HepG2 (cell line): ENCODE data around the gene NRIP2. TPM values are rescaled to one million over a fixed set of nuclear protein-coding genes. Genes with fewer than 3 reads are reported as not detected.
A peak's percentile ranks its signal among the peaks of the same experiment; 100 is the strongest.

ENCODE experiments used
- ATAC-seq: fragments of 200-7000 bp; cut with Tn5 transposase; 3 replicates; pipeline ENCODE4 v1.9.1; 2020; ENCODE audit warnings: mild to moderate bottlenecking, moderate library complexity
- BruUV-seq: library from RNA; stranded (reverse); fragments of 400-500 nt; replicated peaks from 2 replicates; lab custom pipeline; 2021; lab: Mats Ljungman, UMichigan
- CTCF ChIA-PET: fragments of 300-600 bp; formaldehyde crosslinking; extraction: SDS; loops from one replicate; lab custom pipeline; 2021; ENCODE audit warnings: low total read pairs, inconsistent platforms, low intra/inter-chr PET ratio; lab: Yijun Ruan, JAX
- POLR2A ChIA-PET: fragments of 350-600 bp; sonication (Branson Sonifier 250); formaldehyde crosslinking; loops from one replicate; lab custom pipeline; 2020; ENCODE audit warnings: antibody characterized with exemption, inconsistent platforms; lab: Yijun Ruan, JAX
- DNase-seq: peaks from one replicate; pipeline ENCODE4 v3.0.0-alpha.2; 2015; ENCODE audit warnings: low spot score
- FAIRE-seq: peaks from 3 replicates; lab custom pipeline; 2011; peaks lifted over from hg19 to GRCh38; lab: Jason Lieb, UNC
- H2AFZ ChIP-seq: one replicate; pipeline ENCODE4 v1.6.1; 2011; ENCODE audit warnings: low read length, inconsistent platforms
- H3K27ac ChIP-seq: fragments of 300-600 bp; 3 replicates; pipeline ENCODE4 v1.8.0; 2011; ENCODE audit warnings: mixed run types, mild to moderate bottlenecking, mixed read lengths, low read length, inconsistent platforms; ENCODE audit not compliant: insufficient read depth; ENCODE audit errors: extremely low read length
- H3K27me3 ChIP-seq, 2 experiments: fragments of 200-600 bp in 1 of 2; 2 replicates in 1 of 2; 3 replicates in 1 of 2; pipeline versions ENCODE4 v1.6.0 to v1.8.0; 2011; ENCODE audit warnings: low read length in 2 of 2, mild to moderate bottlenecking in 2 of 2, moderate library complexity in 2 of 2, inconsistent platforms in 1 of 2; ENCODE audit not compliant: insufficient read depth in 2 of 2, control insufficient read depth in 1 of 2
- H3K36me3 ChIP-seq, 2 experiments: fragments of 200-600 bp in 1 of 2; replicated peaks in 1 of 2; 2 replicates in 1 of 2; 3 replicates in 1 of 2; pipeline versions ENCODE4 v1.5.1 to v1.8.0; 2011; ENCODE audit warnings: low read length in 2 of 2, inconsistent platforms in 1 of 2; ENCODE audit not compliant: insufficient read depth in 2 of 2, control insufficient read depth in 1 of 2
- H3K4me1 ChIP-seq: 2 replicates; pipeline ENCODE4 v1.5.1; 2012; ENCODE audit warnings: low read length, inconsistent platforms; ENCODE audit not compliant: insufficient read depth
- H3K4me2 ChIP-seq: 2 replicates; pipeline ENCODE4 v1.6.0; 2011; ENCODE audit warnings: low read depth, low read length, inconsistent platforms
- H3K4me3 ChIP-seq, 3 experiments: fragments of 200-600 bp in 1 of 3; sonication (generic), shearing (Covaris generic) in 1 of 3; replicated peaks in 1 of 3; 2 replicates each; pipeline ENCODE4 v1.5.1; 2011 to 2016; ENCODE audit warnings: low read length in 3 of 3, inconsistent platforms in 2 of 3, low read depth in 2 of 3, mild to moderate bottlenecking in 2 of 3, control low read depth in 1 of 3, mixed read lengths in 1 of 3; ENCODE audit not compliant: insufficient read depth in 1 of 3
- H3K79me2 ChIP-seq: one replicate; pipeline ENCODE4 v1.6.1; 2011; ENCODE audit warnings: low read length, inconsistent platforms; ENCODE audit not compliant: insufficient read depth
- H3K9ac ChIP-seq: 2 replicates; pipeline ENCODE4 v1.6.0; 2011; ENCODE audit warnings: mild to moderate bottlenecking, low read depth, low read length, inconsistent platforms; ENCODE audit not compliant: insufficient read depth
- H3K9me3 ChIP-seq: 2 replicates; pipeline ENCODE4 v1.5.1; 2012; ENCODE audit warnings: mild to moderate bottlenecking, low read length
- H4K20me1 ChIP-seq: 2 replicates; pipeline ENCODE4 v1.6.0; 2011; ENCODE audit warnings: inconsistent platforms, mild to moderate bottlenecking, low read length, moderate library complexity; ENCODE audit not compliant: insufficient read depth
- ASH2L ChIP-seq: fragments of 300-600, 200-600 bp; sonication (generic); IDR thresholded peaks from 2 replicates; pipeline ENCODE4 v1.7.0; 2017; ENCODE audit warnings: low read depth, mild to moderate bottlenecking, moderate library complexity, mixed read lengths, low read length; ENCODE audit not compliant: insufficient read length
- FOXA1 ChIP-seq, 2 experiments: fragments of 450-650 bp in 1 of 2; sonication (generic) in 1 of 2; formaldehyde crosslinking in 1 of 2; IDR thresholded peaks; 2 replicates each; pipeline versions ENCODE4 v1.4.0 to v1.6.1; 2016 to 2020; ENCODE audit warnings: missing genetic modification reagents in 1 of 2
- GFI1 ChIP-seq: sonication (generic); formaldehyde crosslinking; IDR thresholded peaks from 2 replicates; pipeline ENCODE4 v1.5.0; 2020; ENCODE audit warnings: missing genetic modification reagents, mild to moderate bottlenecking, borderline replicate concordance
- KDM2A ChIP-seq: sonication (generic); formaldehyde crosslinking; IDR thresholded peaks from 2 replicates; pipeline ENCODE4 v1.4.0; 2020; ENCODE audit warnings: low read depth, missing genetic modification reagents, borderline replicate concordance
- MED13 ChIP-seq: sonication (generic); formaldehyde crosslinking; IDR thresholded peaks from 2 replicates; pipeline ENCODE4 v1.5.0; 2020; ENCODE audit warnings: missing genetic modification reagents
- NCOA2 ChIP-seq: sonication (generic); formaldehyde crosslinking; IDR thresholded peaks from 2 replicates; pipeline ENCODE4 v1.8.0; 2022; ENCODE audit warnings: inconsistent platforms
- NR2F1 ChIP-seq, 2 experiments: fragments of 450-650 bp in 1 of 2; formaldehyde crosslinking in 1 of 2; IDR thresholded peaks; 2 replicates each; pipeline versions ENCODE4 v1.5.0 to v1.6.1; 2016 to 2020; ENCODE audit warnings: mild to moderate bottlenecking in 1 of 2, missing compliant biosample characterization in 1 of 2, missing genetic modification reagents in 1 of 2, moderate library complexity in 1 of 2
- NRL ChIP-seq: sonication (generic); formaldehyde crosslinking; IDR thresholded peaks from 2 replicates; pipeline ENCODE4 v1.5.0; 2020; ENCODE audit warnings: missing genetic modification reagents, mild to moderate bottlenecking, moderate library complexity, borderline replicate concordance
- RFXAP ChIP-seq: sonication (generic); formaldehyde crosslinking; IDR thresholded peaks from 2 replicates; pipeline ENCODE4 v1.4.0; 2020; ENCODE audit warnings: missing genetic modification reagents, borderline replicate concordance
- RNF2 ChIP-seq: fragments of 450-650 bp; conservative IDR thresholded peaks from 2 replicates; pipeline ENCODE4 v1.6.1; 2016; ENCODE audit warnings: low read depth
- ZC3H13 ChIP-seq: sonication (generic); formaldehyde crosslinking; IDR thresholded peaks from 2 replicates; pipeline ENCODE4 v1.8.1; 2023; ENCODE audit warnings: mild to moderate bottlenecking, missing genetic modification reagents, moderate library complexity
- ZMAT3 ChIP-seq: sonication (generic); formaldehyde crosslinking; conservative IDR thresholded peaks from 2 replicates; pipeline ENCODE4 v1.7.0; 2021; ENCODE audit warnings: missing genetic modification reagents
- ZNF251 ChIP-seq: sonication (generic); formaldehyde crosslinking; IDR thresholded peaks from 2 replicates; pipeline ENCODE4 v1.9.0; 2021; ENCODE audit warnings: mild to moderate bottlenecking, missing genetic modification reagents
- ZNF260 ChIP-seq: sonication (generic); formaldehyde crosslinking; IDR thresholded peaks from 2 replicates; pipeline ENCODE4 v1.4.0; 2020; ENCODE audit warnings: missing genetic modification reagents, low read depth, mild to moderate bottlenecking, borderline replicate concordance
- ZNF329 ChIP-seq: sonication (generic); formaldehyde crosslinking; IDR thresholded peaks from 2 replicates; pipeline ENCODE4 v1.9.0; 2021; ENCODE audit warnings: low read depth, mild to moderate bottlenecking, missing genetic modification reagents
- ZNF616 ChIP-seq: sonication (generic); formaldehyde crosslinking; IDR thresholded peaks from 2 replicates; pipeline ENCODE4 v1.5.0; 2020; ENCODE audit warnings: low read depth, mild to moderate bottlenecking, missing genetic modification reagents
- ZNF704 ChIP-seq: sonication (generic); formaldehyde crosslinking; IDR thresholded peaks from 2 replicates; pipeline ENCODE4 v1.8.1; 2023; ENCODE audit warnings: mild to moderate bottlenecking, inconsistent platforms, moderate library complexity, missing genetic modification reagents, borderline replicate concordance
- ZNF790 ChIP-seq: sonication (generic); formaldehyde crosslinking; IDR thresholded peaks from 2 replicates; pipeline ENCODE4 v1.8.0; 2022; ENCODE audit warnings: missing genetic modification reagents, mild to moderate bottlenecking, borderline replicate concordance
- WGBS: methylation state at CpG from one replicate; pipeline ENCODE4 v1.1.6; 2017; ENCODE audit warnings: low lambda C conversion rate; 5-methylcytosine and 5-hydroxymethylcytosine counted together
- in situ Hi-C: cut with HindIII; loops from 2 replicates; pipeline ENCODE4 v1.10.0; 2017; ENCODE audit warnings: low pct_unique_long_range_greater_than_20kb; ENCODE audit not compliant: extremely low pct_ligation_motif_present
- intact Hi-C: fragments of 100-400 bp; cut with micrococcal nuclease; formaldehyde crosslinking; loops from one replicate; pipeline ENCODE4 v1.10.0; 2022; ENCODE audit not compliant: unreplicated experiment
- polyA plus RNA-seq, 8 experiments: library from polyadenylated mRNA; depleted of rRNA in 3 of 8; stranded (reverse) in 7 of 8; unstranded in 1 of 8; fragments of >200 nt; fragmentation: Illumina TruSeq in 4 of 8; extraction: Trizol in 4 of 8; gene quantifications; 2 replicates each; pipeline versions ENCODE4 v1.2.1 to v1.2.3, GENCODE V29; 2011 to 2016; ENCODE audit warnings: low read depth in 4 of 8, missing spikeins in 1 of 8, mixed read lengths in 1 of 8; ENCODE audit not compliant: insufficient read depth in 1 of 8
- total RNA-seq, 5 experiments: library from RNA; depleted of rRNA; stranded (reverse); fragments of >200 nt; fragmentation: Illumina TruSeq; extraction: Trizol; gene quantifications; 2 replicates each; pipeline ENCODE4 v1.2.3, GENCODE V29; 2016; ENCODE audit warnings: low read depth in 1 of 5

The NRIP2 gene
- total and polyA plus RNA-seq, 2 of the 13 experiments (the other 11 are each of a cell fraction or from before 2014, with no cell fraction given), result not detected

GRCh38 chr12:2795291-2796186 is 39.3 kb downstream of the NRIP2 start (continued):
- peak; percentile 41 for TF ChIP-seq ASH2L
- TF ChIP-seq ZNF704 (CRISPR knock-in tag), result 0 out of 2 replicates have a peak, but pooled peaks have one; percentile 45
- TF ChIP-seq ZMAT3 (CRISPR knock-in tag), result peak; percentile 65; the same call in 1 of the 2 replicates
- no peak for TF ChIP-seq ZNF260 (CRISPR knock-in tag)
- TF ChIP-seq ZNF251 (CRISPR knock-in tag), result no peak
- peak; percentile 66; the same call in 1 of the 2 replicates for TF ChIP-seq NRL (CRISPR knock-in tag)
- TF ChIP-seq NR2F1 (CRISPR knock-in tag; IDR thresholded peaks at IDR 0.05), result no peak
- TF ChIP-seq ZNF616 (CRISPR knock-in tag), result no peak

GRCh38 chr12:2794736-2795289 is 40.0 kb downstream of the NRIP2 start, which contains the start of gene FKBP4:
FKBP4 (plus strand) TSS chr12:2794970; CDS start chr12:2795140, 170 bp downstream.
- BruUV-seq, result no TSS peak
- Histone ChIP-seq H3K9me3 (no peaks in the 10 kb centered on the region), H3K27me3 (no peaks in the 10 kb centered on the region), H2AFZ (no peak within 1 kb of the TSS), H3K4me1 (peaks cover 43% of the 10 kb centered on the region), H4K20me1 (0 out of 2 replicates have a peak, but pooled peaks cover 4% of the 10 kb centered on the region), H3K27ac (peak within 1 kb of the TSS; percentile 43), H3K9ac (peak within 1 kb of the TSS; percentile 80), H3K79me2 (peaks cover 16% of the 10 kb centered on the region), H3K4me2 (peak within 1 kb of the TSS; percentile 92), H3K4me3 (peak within 1 kb of the TSS; percentile 61 to 81 (median 76)), H3K36me3 (peaks cover 18 to 32% of the 10 kb centered on the region in 2 experiments)
- CTCF ChIA-PET, result interaction anchor here (0.6 kb wide), 1 partner anchor 54 kb away, joined by 3 read pairs; no protein-coding TSS in a partner anchor
- POLR2A ChIA-PET, result no interaction called here
- in situ Hi-C loops, result no loop called here
- intact Hi-C loops, result no loop called here
- FAIRE-seq, result no peak
- ATAC-seq, result peak; percentile 78
- 3% methylated on average over 28 of the region's 63 CpGs for WGBS
- peak; percentile 55 for DNase-seq
- TF ChIP-seq NCOA2 (CRISPR knock-in tag) (no peak), RNF2 (peak; percentile 81; the same call in 1 of the 2 replicates), MED13 (CRISPR knock-in tag) (no peak), ZNF329 (CRISPR knock-in tag) (peak; percentile 44; the same call in 1 of the 2 replicates), ZC3H13 (CRISPR knock-in tag) (no peak), FOXA1 (IDR thresholded peaks at IDR 0.05) (no peak), FOXA1 (CRISPR knock-in tag; IDR thresholded peaks at IDR 0.05) (no peak), GFI1 (CRISPR knock-in tag) (no peak), RFXAP (CRISPR knock-in tag) (peak; percentile 63; the same call in 1 of the 2 replicates), KDM2A (CRISPR knock-in tag) (peak; percentile 62; the same call in 1 of the 2 replicates), ZNF790 (CRISPR knock-in tag) (peak; percentile 73; the same call in 1 of the 2 replicates)
